ENCODE data around the gene PPP1R11.
A peak's percentile ranks its signal among the peaks of the same experiment; 100 is the strongest.

Gene PPP1R11

GRCh38 chr6:30042914-30043313 is 24.1 kb upstream of the PPP1R11 start:
- DNase-seq (ENCODE audit: low read depth in 2 of 2) = no peak
- no peak for TF ChIP-seq CTCF (IDR thresholded peaks at IDR 0.05; ENCODE audit: low read depth, low read length)
- no peak overlapping the region for H3K4me3 ChIP-seq (replicated peaks in 1 of 2; ENCODE audit: low read depth in 2 of 2, low read length in 2 of 2)

- H3K4me3 ChIP-seq (replicated peaks in 1 of 2; ENCODE audit: low read depth in 2 of 2, low read length in 2 of 2) = no peak overlapping the region
- no peak for TF ChIP-seq CTCF (IDR thresholded peaks at IDR 0.05; ENCODE audit: low read depth, low read length)
- DNase-seq (ENCODE audit: low read depth in 2 of 2) = no peak
These were observed 23.3 kb upstream of the PPP1R11 start for GRCh38 chr6:30043744-30044143.

- DNase-seq (ENCODE audit: low read depth in 2 of 2) = peak; percentile 46 to 62
- no peak overlapping the region for H3K4me3 ChIP-seq (replicated peaks in 1 of 2; ENCODE audit: low read depth in 2 of 2, low read length in 2 of 2)
- no peak for TF ChIP-seq CTCF (IDR thresholded peaks at IDR 0.05; ENCODE audit: low read depth, low read length)
These were observed 22.4 kb upstream of the PPP1R11 start for GRCh38 chr6:30044630-30045029.

GRCh38 chr6:30047220-30047619 is 19.8 kb upstream of the PPP1R11 start:
- no peak overlapping the region for H3K4me3 ChIP-seq (replicated peaks in 1 of 2; ENCODE audit: low read depth in 2 of 2, low read length in 2 of 2)
- TF ChIP-seq CTCF (IDR thresholded peaks at IDR 0.05; ENCODE audit: low read depth, low read length) = no peak
- DNase-seq (ENCODE audit: low read depth in 2 of 2) = no peak

GRCh38 chr6:30053682-30054081 is 13.3 kb upstream of the PPP1R11 start:
- DNase-seq (ENCODE audit: low read depth in 2 of 2) = no peak
- H3K4me3 ChIP-seq (replicated peaks in 1 of 2; ENCODE audit: low read depth in 2 of 2, low read length in 2 of 2) = no peak overlapping the region
- TF ChIP-seq CTCF (IDR thresholded peaks at IDR 0.05; ENCODE audit: low read depth, low read length) = no peak

GRCh38 chr6:30055513-30055912 is 11.5 kb upstream of the PPP1R11 start:
- H3K4me3 ChIP-seq (replicated peaks in 1 of 2; ENCODE audit: low read depth in 2 of 2, low read length in 2 of 2) = no peak overlapping the region
- no peak for TF ChIP-seq CTCF (IDR thresholded peaks at IDR 0.05; ENCODE audit: low read depth, low read length)
- DNase-seq (ENCODE audit: low read depth in 2 of 2) = no peak

- peak; percentile 41 to 51 for DNase-seq (ENCODE audit: low read depth in 2 of 2)
- no peak for TF ChIP-seq CTCF (IDR thresholded peaks at IDR 0.05; ENCODE audit: low read depth, low read length)
- peak overlapping the region; percentile 75 to 84 for H3K4me3 ChIP-seq (replicated peaks in 1 of 2; ENCODE audit: low read depth in 2 of 2, low read length in 2 of 2)
These were observed 6.3 kb upstream of the PPP1R11 start for GRCh38 chr6:30060606-30061091.

All from cardiac fibroblast (primary cell).